ENCODE data around the gene GLUL. TPM values are rescaled to one million over a fixed set of nuclear protein-coding genes. Genes with fewer than 3 reads are reported as not detected.

GLUL gene
- total and polyA plus RNA-seq, 2 donors (not counting 1 experiment from before 2014, with no cell fraction given) = 38.9 to 44.2 TPM

GRCh38 chr1:182383934-182384333 is 7.7 kb downstream of the GLUL start:
- intact Hi-C loops (cut with micrococcal nuclease) = no loop called here
- H3K4me3 ChIP-seq (ENCODE audit: control extremely low read depth in 1 of 5, extremely low read depth in 1 of 5, insufficient read depth in 1 of 5, low read depth in 2 of 5, low read length in 4 of 5) = no peak overlapping the region
- no peak for ATAC-seq (ENCODE audit: low read depth)
- H3K9ac ChIP-seq (ENCODE audit: low read length) = no peak overlapping the region
- ChIA-PET CTCF (no interaction called here), POLR2A (no interaction called here)
- DNase-seq = no peak
- no peak overlapping the region for H3K4me3 Mint-ChIP-seq
- no peak overlapping the region for H3K27ac Mint-ChIP-seq
- peaks cover 1% of the 10 kb centered on the region for H3K4me1 Mint-ChIP-seq
- H3K9me3 Mint-ChIP-seq (ENCODE audit: insufficient read depth) = no peaks in the 10 kb centered on the region
- 60% methylated on average over 1 of the region's 7 CpGs for WGBS (ENCODE audit: insufficient coverage)
- no peaks in the 10 kb centered on the region for H3K79me2 ChIP-seq (ENCODE audit: control insufficient read depth, insufficient read depth, low read length)
- H3K9me3 ChIP-seq (ENCODE audit: control extremely low read depth in 1 of 3, control insufficient read depth in 2 of 3, insufficient read depth in 1 of 3, low read length in 2 of 3) = no peaks in the 10 kb centered on the region
- no peak overlapping the region for H3K4me2 ChIP-seq (replicated peaks; ENCODE audit: low read depth, low read length, poor library complexity, severe bottlenecking)
- no peak for TF ChIP-seq EZH2 (IDR thresholded peaks at IDR 0.05; ENCODE audit: borderline replicate concordance, insufficient read depth, low read depth, low read length, poor library complexity, severe bottlenecking)
- TF ChIP-seq CTCF (IDR thresholded peaks at IDR 0.05) = no peak
- no peaks in the 10 kb centered on the region for H4K20me1 ChIP-seq (ENCODE audit: control insufficient read depth, insufficient read depth, low read length, poor library complexity, severe bottlenecking)
- H2AFZ ChIP-seq (ENCODE audit: insufficient read depth, low read depth, low read length, poor library complexity, severe bottlenecking) = no peak overlapping the region
- H3K27me3 ChIP-seq (replicated peaks in 1 of 4; ENCODE audit: control extremely low read depth in 1 of 4, control insufficient read depth in 3 of 4, insufficient read depth in 4 of 4, low read length in 3 of 4) = no peaks in the 10 kb centered on the region
- peaks cover 6 to 43% of the 10 kb centered on the region in 2 experiments for H3K36me3 ChIP-seq (replicated peaks in 1 of 2; ENCODE audit: control extremely low read depth in 1 of 2, control insufficient read depth in 1 of 2, extremely low read depth in 1 of 2, insufficient read depth in 2 of 2, low read length in 1 of 2)
- no peaks in the 10 kb centered on the region for H3K27me3 Mint-ChIP-seq
- no peaks in the 10 kb centered on the region for H3K4me1 ChIP-seq (ENCODE audit: control insufficient read depth in 2 of 2, insufficient read depth in 2 of 2, low read length in 2 of 2)
- H3K27ac ChIP-seq (ENCODE audit: low read length in 2 of 2) = no peak overlapping the region

- H3K79me2 ChIP-seq (ENCODE audit: control insufficient read depth, insufficient read depth, low read length) = no peaks in the 10 kb centered on the region
- DNase-seq = no peak
- no peaks in the 10 kb centered on the region for H3K27me3 ChIP-seq (replicated peaks in 1 of 4; ENCODE audit: control extremely low read depth in 1 of 4, control insufficient read depth in 3 of 4, insufficient read depth in 4 of 4, low read length in 3 of 4)
- no peaks in the 10 kb centered on the region for H3K9me3 Mint-ChIP-seq (ENCODE audit: insufficient read depth)
- H3K27ac ChIP-seq (ENCODE audit: low read length in 2 of 2) = no peak overlapping the region
- POLR2A ChIA-PET = interaction anchor here (0.7 kb wide), 1 partner anchor 9 kb away, joined by 3 read pairs; no protein-coding TSS in a partner anchor
- WGBS (ENCODE audit: insufficient coverage) = 100% methylated on average over 2 of the region's 4 CpGs
- CTCF ChIA-PET = interaction anchor here (1.1 kb wide), 1 partner anchor 18 kb away, joined by 3 read pairs; no protein-coding TSS in a partner anchor
- H3K36me3 ChIP-seq (replicated peaks in 1 of 2; ENCODE audit: control extremely low read depth in 1 of 2, control insufficient read depth in 1 of 2, extremely low read depth in 1 of 2, insufficient read depth in 2 of 2, low read length in 1 of 2) = peaks cover 6 to 42% of the 10 kb centered on the region in 2 experiments
- intact Hi-C loops (cut with micrococcal nuclease) = no loop called here
- H3K27me3 Mint-ChIP-seq = no peaks in the 10 kb centered on the region
- H4K20me1 ChIP-seq (ENCODE audit: control insufficient read depth, insufficient read depth, low read length, poor library complexity, severe bottlenecking) = no peaks in the 10 kb centered on the region
- no peak overlapping the region for H3K4me3 ChIP-seq (ENCODE audit: control extremely low read depth in 1 of 5, extremely low read depth in 1 of 5, insufficient read depth in 1 of 5, low read depth in 2 of 5, low read length in 4 of 5)
- H3K4me3 Mint-ChIP-seq = no peak overlapping the region
- H3K27ac Mint-ChIP-seq = no peak overlapping the region
- H3K9me3 ChIP-seq (ENCODE audit: control extremely low read depth in 1 of 3, control insufficient read depth in 2 of 3, insufficient read depth in 1 of 3, low read length in 2 of 3) = no peaks in the 10 kb centered on the region
- no peak for ATAC-seq (ENCODE audit: low read depth)
- H3K9ac ChIP-seq (ENCODE audit: low read length) = no peak overlapping the region
- no peak overlapping the region for H3K4me2 ChIP-seq (replicated peaks; ENCODE audit: low read depth, low read length, poor library complexity, severe bottlenecking)
- TF ChIP-seq CTCF (IDR thresholded peaks at IDR 0.05) (no peak), EZH2 (IDR thresholded peaks at IDR 0.05; ENCODE audit: borderline replicate concordance, insufficient read depth, low read depth, low read length, poor library complexity, severe bottlenecking) (no peak)
- H3K4me1 Mint-ChIP-seq = no peaks in the 10 kb centered on the region
- no peak overlapping the region for H2AFZ ChIP-seq (ENCODE audit: insufficient read depth, low read depth, low read length, poor library complexity, severe bottlenecking)
- H3K4me1 ChIP-seq (ENCODE audit: control insufficient read depth in 2 of 2, insufficient read depth in 2 of 2, low read length in 2 of 2) = no peaks in the 10 kb centered on the region
Measured at GRCh38 chr1:182383037-182383661, 8.4 kb downstream of the GLUL start.

All from B cell (primary cell).